Activated CD4-positive, alpha-beta T cell treated with anti-CD3 and anti-CD28 coated beads for 1 hour (primary cell): ENCODE measurements around the gene HPCA.

Experiments
- DNase-seq: peaks from one replicate; pipeline ENCODE4 v3.0.0-alpha.2; 2020

Gene HPCA

DNA sequence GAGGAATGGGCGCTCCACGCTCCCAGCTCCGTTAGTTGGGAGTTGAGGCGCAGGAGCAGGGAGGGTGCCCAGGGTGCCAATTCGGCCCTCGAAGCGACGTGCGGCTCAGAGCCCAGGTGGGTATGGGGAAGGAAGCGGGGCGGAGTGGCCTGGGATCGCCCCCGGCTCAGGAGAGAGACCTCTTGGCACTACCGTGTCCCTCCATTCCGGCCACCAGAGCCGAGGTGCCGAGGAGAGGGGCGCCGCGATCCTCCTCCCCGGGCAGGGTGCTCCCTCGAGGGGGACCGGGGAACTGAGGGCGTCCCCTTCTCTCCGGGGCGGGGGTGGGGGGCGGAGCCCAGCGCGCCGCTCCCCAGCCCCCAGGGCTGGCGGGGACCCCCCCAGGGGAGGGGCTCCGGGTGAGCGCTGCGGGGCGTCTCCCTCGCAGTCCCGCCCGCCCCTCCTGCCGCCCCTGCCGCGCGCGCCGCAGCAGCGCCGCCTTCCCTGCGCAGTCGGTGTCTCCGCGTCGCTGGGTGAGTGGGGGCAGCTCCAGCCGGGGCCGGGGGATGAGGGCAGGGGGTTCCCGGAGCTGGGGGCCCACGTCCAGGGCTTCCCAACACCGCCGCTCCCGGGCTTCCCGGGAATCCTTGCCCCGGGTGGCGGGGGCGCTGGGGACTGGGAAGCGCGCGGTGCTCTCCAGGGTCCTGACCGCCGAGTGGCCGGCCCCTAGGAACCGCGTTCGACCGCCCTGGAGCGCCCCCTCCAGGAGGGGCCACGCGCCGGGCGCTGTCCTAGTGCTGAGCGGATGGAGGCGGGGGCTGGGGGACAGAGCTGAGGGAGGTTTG, at the start of gene HPCA:
Gene HPCA (plus strand): TSS at position 488 of the 824 bp plus-strand sequence. CDS start 2,408 bp downstream, outside the sequence.
- DNase-seq: no peak

DNA sequence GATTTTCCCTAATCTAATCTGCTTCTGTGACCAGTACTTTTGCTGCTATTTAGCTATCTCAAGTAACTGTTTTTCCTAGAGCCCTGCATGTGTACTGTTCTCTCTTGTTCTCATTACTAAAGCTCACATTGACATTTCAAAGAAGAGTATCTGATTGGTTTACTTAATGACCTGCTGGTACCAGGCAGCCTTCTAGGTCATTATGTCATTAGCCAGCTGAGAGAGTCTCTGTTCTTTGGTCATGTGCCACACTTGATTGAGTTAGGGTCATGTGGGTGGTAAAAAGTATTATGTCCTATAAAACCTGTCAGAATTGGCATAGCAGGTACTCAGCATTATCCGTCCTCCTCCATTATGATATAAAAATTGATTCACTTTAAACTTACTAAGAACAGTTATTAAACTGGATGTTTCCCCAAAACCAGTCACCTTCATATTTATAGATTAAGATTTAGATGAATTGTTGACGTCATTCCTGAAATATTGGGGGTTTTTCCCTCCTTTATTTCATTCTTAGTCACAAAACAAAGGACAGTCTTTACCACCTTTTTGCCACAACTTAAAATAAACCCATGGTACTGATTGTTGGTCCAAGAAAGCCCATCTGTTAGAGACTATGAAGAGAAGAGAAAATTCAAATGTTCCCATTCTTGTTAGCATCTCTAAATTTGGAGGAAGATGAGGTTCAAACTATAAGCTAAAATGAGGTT, 37.8 kb upstream of the HPCA start:
- no peak for DNase-seq

- no peak for DNase-seq
These were observed 30.3 kb upstream of the HPCA start for GRCh38 chr1:32855861-32856617.

DNA sequence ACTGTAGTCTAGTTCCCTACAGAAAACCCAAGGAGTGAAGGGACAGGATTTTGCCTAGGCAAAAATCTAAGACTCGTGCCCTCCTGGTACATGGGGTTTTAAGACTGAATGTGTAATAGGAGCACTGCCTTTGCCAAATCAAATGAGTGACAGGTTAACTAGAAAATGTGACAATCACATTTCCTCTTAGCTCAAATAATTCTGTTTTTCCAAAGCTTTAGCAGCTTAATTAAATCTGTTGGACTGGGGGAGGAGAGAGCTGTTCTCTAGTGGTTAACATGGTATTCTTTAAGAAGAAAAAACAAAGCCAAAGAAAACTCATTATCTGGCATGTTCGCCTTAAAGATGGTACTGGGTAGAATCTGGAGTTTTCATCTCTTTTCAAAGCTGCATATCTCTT, 28.2 kb upstream of the HPCA start:
- DNase-seq: no peak

DNA sequence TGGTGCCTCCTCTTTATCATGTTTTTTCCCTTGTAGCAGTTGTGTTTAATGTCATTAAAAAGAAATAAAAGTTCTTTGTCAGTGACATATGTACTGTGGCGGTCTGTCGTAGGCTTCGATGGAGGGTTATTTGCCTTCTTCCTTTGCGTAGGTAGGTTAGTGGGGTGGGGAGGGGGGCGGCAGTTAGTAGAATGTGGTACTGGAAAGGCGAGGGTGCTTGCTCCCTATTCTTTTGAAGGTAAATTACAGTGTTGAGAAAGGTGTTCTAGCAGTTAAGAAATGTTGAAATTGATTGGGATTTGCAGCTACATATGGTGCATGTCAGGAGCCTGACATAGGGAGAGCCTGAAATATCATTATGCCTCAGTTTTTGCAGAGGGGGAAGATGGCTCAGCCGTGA, 27.5 kb upstream of the HPCA start:
- DNase-seq: no peak

- no peak for DNase-seq
These were observed 26.4 kb upstream of the HPCA start for GRCh38 chr1:32859915-32860314.

DNA sequence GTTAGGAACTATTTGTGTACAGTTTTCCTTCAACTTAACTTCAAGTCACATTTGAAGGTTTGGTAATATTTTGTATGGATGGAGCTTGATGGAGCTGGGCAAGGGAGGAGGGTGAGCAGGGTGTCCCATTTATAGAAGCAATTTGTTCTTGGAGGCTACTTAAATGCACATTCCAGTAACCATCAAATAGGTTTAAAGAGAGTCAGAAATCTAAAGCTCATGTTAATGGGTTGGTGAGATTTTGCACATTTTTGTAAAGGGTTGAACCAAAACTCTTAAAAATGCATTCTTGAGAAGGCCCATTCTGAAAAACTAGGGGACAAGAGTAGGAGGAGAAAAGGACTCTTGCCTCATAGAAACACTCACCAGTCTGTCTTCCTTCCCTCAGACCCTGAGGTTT, 25.7 kb upstream of the HPCA start:
- DNase-seq: no peak

DNA sequence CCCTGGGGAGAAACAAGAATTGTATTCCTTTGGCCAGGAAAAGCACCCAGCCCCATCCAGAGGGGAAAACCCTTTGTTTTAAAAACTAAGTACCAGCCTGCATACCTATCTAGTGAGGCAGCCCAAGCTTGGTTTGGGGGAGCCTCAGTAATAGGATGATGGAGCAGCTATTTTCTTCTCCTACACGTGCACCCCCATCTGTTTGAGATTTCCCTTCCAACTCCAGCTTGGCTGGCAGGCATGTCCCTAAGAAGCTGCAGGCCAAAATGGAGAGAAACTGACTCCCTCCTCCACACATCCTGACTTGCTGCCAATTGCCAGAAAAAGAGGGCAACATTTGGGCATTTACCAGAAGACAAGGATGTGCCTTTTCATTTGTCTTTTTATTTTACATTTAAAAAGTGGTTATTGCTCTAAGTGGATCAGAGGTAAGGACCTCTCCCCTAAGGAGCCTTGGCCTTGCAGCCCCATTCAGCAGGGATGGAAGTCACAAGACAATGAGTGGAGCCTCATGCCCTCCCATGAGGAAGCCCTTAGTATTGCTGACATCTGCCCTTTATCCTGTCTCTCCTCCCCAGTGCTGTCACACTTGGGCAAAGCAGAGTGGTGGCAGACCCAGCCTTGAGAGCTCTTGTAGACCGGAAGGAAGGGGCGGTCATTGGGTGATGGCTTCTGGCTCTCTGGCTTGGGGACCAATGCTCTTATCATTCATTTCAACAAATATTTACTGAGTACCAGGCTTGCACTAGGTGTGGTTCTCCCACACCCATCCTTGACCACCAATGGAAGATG, 24.2 kb upstream of the HPCA start:
- no peak for DNase-seq

DNA sequence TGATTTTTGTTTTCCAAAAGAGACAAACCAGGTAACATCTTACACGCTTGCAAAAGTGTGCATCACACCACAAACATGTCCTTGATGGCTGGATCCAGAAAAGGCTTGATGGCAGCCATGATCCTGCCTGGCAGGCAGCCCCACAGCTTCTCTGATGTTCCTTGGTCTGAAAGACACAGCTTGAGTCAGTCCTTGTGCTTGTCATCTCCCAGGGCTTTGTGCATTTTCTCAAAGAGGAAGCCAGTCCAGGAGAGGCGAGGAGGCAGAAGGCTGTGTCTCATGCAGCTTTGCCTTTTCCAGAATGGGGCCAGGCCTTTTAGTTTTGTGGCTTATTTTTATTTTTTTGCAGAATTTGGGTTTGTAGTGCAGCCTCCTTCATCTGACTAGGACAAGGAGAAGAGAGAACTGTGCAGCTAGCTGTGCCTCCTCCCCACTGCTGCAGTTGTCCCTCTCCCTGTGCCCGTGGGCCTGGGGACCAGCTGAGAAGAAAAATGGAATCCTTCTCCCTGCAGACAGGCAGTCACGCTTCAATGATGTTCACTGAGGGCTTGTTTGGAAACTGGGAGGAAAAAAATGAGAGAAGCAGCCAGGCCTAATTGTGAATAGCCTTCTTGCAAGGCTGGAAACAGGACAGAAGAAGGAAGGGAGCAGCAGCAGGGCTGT, 22.9 kb upstream of the HPCA start:
- no peak for DNase-seq

DNA sequence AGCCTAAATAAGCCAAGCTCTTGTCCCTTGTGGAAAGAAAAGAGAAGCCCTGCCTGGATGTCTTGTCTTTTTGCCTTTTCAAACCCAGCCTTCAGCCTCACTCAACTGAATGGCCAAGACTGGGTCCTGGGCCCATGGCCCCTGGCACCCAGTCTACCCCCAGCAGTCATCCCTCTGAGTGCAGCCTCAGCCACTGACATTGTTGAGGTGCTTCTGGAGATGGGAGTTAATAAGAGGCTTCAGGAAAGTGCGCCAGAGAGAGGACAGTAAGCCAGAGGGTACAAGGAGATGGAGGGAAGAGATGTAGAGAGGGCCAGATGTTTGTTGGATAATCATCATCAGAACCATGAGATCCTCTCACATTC, 22.4 kb upstream of the HPCA start:
- DNase-seq: no peak

DNA sequence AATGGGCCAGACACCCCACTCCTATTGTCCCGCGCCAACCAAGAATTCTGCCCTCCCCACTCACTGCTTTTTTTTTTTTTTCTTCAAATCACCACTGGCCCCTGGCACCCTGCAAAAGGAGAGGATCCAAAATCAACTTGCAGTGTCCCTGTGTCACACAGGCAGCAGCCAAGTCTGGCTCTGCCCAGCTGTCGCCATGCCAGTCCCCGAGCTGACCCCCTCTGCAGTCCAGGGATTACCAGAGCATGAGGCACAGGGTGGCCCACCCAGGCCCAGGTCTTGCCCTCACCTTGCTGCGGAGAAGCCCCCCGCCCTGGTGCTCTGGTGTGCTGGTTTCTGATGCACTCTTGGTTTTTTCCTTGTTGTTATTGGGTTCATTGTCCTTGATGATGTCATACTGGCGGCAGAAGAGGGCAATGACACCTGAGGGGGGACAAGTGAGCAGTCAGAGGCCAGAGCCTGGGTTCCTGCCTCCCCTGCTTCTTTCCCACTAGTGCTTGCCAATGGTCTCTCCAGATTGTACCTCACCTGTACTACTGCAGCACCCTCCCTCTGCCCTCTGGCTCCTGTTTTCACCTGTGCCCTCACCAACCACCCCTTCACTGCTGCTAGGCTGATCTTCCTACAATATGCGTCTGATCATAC, 21.8 kb upstream of the HPCA start:
- DNase-seq: no peak

DNA sequence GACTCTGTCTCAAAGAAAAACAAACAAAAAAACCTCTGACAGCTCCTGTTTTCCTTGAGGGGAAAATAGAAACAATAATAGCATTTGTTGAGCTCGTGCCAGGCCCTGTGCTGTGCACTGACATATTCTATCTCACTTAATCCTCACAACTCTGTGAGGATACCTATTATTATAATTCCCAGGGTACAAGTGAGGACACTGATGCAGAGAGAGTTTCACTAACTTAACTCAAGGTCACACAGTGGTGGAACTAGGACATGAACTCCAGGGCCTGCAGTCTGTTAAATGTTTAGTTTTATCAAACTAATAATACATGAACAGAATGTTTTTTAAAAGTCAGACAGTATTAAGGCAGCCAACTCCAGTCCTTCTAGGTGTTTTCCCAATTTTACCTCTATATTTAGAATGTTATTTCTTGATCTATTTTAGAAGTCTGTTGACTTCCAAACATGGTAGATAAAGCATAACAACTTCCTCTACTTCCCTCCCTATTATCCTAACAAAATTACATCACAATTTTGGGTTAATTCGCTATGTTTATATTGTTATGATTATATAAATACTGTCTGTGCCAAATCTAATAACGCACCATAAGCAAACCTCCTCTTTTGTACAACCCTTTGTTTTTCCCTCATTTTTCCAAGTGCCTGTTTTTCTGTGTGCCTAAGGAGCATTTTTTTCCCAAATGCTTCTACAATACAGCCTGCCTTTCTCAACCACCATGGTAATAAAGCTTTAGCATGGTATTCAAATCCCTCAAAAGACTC, 20.5 kb upstream of the HPCA start:
- no peak for DNase-seq

- DNase-seq: no peak
These were observed 19.1 kb upstream of the HPCA start for GRCh38 chr1:32867151-32867550.

GRCh38 chr1:32867671-32868070, 18.6 kb upstream of the HPCA start:
- no peak for DNase-seq

GRCh38 chr1:32868085-32868484, 18.2 kb upstream of the HPCA start:
- no peak for DNase-seq

DNA sequence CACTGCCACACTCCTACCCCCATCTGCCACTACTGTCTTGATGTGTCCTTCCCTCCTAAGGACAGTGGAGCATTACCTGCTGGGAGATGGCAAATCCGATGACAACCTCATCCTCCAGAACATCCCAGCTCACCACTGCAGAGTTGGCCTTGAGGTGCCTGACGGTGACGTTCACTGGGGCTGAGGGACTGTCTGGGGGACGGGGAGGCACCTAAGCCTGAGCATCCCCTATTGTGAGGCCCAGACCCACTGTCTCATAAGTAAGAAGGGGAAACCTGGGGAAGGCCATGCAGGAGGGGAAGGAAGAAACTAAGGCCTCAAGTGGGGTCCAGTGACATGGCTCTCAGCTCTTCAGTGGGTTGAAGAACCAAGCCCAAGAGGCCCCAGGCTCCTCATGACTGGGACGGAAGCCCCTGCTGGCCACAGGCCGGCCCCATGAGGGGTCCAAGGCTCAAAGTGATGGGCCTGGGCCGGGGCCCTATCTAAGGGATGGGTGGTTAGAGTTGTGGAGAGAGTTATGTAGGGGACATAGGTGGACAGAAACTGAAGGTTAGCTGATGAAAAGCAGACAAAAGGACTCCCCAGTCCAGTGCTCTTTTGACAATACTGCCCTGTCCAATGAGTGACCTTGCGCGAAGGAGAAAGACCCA, 17.4 kb upstream of the HPCA start:
- no peak for DNase-seq

GRCh38 chr1:32869923-32870614, 16.2 kb upstream of the HPCA start:
- DNase-seq: no peak

DNA sequence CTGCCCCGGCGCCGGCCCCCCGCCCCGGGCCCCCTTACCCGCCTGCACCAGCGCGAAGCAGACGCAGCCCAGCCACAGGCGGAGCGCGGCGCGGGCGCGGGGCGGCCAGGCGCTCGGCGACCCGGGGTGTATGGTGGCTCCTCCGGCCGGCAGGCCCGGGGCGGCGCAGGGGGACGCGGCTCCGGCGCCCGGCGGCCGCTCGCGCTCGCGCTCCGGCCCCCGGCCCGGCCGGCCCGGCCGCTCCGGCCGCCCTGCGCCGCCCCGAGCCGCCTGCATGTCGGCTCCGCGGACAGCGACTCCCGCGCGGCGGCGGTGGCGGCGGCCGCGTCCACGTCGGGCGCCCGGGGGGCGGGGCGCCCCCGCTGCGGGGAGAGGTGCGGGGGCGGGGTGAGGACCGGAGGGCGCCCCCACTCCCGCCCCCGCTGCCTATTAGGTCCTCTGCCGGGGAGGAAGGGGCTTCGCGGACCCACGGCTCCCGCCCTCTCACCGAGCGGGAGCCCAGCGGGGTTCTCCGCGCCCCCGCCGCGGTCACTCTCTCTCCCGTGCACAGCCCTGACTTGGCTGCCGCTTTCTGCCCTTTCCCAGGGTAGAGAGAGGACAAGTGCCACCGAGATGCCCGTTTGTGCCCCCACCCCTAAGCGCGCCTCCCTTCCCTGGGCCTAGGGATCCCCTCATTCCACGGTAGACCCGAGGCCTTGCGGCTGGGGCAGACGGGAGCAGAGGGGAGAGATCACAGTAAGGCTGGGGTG, 15.5 kb upstream of the HPCA start, which contains the start of gene FNDC5:
Gene FNDC5 (minus strand): TSS at position 298 of the 749 bp plus-strand sequence.
- no peak for DNase-seq
